ENCODE data around the gene EXOC2.

The EXOC2 gene

DNA sequence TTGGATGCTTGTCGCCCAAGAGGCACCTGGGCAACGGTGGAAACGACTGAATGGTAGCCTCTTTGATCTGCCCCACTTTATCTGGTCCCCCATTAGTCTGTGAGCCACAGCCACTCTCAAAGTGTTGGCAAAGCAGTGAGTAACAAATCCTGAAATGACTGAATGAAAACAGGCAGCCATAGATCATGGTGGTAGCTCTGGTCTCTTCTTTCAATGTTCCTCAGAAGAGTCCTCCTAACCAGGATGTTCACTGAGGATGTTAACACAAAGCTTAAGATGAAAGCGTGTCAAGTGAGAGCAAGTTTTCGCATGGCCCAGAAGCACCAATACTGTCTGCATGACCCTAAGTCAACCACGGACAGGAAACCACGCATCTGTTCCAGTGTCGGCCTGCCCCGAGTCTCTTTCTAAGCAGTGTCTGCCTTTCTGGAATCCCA lies 194.1 kb downstream of the EXOC2 start:
- no peak for DNase-seq (ENCODE audit: low read depth in 2 of 2)

DNA sequence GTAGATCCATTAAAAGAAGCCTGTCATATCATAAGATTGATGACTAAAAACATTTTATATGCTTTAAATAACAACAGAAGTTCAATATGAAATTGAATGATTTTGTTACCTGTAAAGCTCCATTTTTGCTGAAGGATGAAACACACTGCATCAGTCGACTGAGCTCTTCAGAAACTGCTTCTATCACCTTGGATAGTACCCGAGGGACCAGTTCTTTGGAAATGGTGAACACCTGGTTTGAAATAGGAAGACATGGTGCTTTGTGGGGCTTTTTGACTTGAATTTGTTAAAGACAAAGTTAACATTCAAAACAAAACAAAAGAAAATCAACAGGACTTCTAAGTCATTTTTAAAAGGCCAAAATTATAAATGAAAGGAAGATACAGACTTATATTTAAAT lies 195.7 kb downstream of the EXOC2 start:
- no peak for DNase-seq (ENCODE audit: low read depth in 2 of 2)

DNA sequence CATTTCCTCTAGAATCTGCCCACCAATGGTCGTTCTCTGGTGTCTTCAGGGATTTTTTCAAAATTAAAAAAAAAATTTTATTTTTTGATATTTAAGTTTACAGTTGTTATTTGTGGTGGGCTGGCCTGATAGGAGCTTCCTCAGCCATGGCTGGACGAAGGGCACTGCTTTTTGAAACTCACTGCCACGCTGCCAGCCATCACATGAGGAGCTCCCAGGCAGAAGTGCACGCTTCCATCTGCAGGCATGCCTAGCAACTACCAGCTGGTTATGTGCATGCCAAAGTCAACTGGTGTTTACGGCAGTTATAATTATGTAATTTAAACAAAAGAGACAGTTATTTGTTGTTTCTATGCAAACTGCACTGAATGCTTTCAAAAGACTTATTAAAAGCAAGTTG lies 196.3 kb downstream of the EXOC2 start:
- no peak for DNase-seq (ENCODE audit: low read depth in 2 of 2)

DNA sequence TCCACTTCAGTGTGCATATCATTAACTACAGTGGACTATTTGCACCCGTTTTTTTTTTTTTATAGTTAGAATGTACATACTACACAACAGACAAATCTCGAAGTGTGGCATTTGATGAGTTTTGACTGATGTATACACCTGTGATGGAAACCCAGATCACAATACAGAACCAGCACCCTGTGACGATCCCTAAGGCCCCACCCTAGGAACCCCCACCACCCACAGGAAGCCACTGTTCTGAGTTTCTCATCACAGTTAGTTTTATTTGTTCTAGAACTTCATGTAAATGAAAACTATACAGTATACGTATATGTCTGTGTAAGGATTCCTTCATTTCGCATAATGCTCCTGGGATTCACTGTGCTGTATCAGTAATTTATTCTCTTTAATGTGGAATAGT lies 198.5 kb downstream of the EXOC2 start:
- no peak for DNase-seq (ENCODE audit: low read depth in 2 of 2)

DNA sequence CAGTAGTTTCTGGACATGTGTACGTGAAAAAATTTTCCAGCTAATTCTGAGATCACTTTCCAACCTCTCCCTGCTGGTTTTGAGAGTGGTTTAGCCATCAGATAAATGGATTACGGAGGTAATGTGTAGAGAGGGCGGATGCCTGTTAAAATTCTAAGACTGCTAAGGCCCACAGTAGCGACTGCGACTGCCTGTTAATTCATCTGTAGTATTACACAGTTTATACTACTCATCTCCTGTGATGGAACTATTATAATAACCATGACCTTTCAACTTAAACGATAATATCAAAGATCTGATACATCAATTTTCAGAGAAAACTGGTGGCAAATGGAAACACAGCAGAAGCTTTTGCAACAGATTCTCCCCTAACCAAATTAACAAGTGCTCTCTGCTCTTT lies 199.1 kb downstream of the EXOC2 start:
- no peak for DNase-seq (ENCODE audit: low read depth in 2 of 2)

DNA sequence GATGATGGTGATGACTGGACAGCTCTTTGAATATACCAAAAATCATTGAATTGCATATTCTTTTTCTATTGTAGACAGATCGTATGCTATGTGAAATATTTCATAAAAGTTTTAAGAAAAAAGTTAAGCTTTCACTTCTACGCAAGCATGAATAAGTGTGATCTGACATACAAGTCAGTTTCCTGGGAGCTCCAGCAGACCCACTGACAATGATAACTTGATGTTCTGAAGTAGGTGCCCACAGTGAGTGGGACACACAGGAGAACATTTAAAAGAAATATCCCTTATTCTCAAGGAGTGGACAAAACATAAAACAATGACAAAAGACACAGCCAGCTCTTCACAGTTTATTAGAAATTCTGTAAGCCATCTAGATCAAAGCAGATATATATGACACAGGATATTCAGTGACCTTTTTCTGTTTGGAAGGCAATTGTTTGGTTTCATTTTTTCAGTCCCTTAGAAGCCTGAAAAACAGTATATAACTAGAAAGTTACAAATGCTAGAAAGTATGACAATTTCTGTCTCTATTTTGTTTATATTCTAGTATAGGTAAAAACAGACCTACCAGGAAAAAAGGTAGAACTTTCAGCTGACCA lies 200.0 kb downstream of the EXOC2 start:
- no peak for DNase-seq (ENCODE audit: low read depth in 2 of 2)

DNA sequence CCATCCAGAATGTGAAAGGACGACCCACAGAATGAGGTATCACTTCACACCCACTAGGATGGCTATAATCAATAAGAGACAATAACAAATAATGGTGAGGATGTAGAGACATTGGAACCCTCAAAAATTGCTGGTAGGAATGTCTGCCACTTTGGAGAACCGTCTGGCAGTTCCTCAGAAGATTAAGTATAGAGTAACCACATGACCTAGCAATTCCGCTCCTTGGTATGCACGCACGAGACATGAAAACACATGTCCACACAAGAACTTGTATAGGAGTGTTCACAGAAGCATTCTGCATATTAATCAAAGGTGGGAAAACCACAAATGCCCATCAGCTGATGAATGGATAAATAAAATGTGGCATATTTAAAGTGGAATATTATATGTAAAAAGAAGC lies 200.8 kb downstream of the EXOC2 start:
- no peak for DNase-seq (ENCODE audit: low read depth in 2 of 2)

DNA sequence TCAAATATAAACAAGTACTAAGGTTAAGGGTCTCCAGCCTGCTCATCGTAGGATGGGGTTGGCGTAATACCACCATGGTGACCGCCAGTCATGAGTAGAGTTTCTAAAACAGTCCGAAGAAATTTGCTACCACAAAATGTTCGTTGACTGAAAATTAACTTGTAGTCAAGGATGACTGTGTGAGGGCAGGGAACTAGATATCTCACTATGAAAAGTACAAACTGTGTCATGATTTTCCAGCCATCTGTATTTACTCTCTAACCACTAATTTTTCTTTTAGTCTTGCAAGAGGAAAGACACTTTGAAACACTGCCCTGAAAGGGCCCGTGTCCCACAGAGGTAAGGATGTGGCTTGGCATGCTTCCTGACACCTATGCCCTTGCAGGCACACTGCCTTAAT lies 201.7 kb downstream of the EXOC2 start:
- DNase-seq (ENCODE audit: low read depth in 2 of 2): no peak

DNA sequence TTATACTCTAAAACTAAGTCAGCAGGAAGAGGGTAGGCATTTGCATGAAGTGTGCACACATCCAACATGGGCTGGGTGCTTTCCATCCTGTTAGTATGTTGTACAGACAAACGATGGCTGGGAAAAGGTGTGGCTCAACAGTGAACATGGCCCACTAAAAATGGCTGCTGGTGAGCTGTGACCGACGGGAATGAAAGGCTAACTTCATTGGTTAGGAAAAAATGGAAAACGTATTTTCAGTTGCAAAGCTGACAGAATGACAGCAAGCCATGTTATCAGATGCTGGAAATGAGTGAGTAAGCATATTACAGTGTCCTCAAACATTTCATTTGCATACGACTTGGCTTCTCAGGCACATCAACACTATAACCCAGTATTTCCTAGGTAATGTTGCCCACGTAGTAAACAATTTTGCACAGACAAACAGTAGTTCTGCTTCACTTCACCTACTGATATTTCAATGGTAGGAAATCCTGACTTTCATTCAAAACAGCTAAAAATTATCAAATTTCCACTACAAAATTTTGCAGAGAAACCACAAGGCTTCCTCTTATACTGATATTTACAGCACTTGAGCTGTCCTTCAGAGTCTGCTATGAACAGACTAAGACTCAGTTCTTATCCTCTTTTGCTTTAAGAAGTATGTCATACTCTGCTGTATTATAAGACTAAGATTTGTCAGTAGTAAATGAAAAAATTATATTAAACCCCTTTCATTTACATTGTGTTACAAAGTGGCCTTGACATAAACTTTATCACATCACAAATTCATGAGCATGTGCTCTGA lies 202.5 kb downstream of the EXOC2 start:
- no peak for DNase-seq (ENCODE audit: low read depth in 2 of 2)

DNA sequence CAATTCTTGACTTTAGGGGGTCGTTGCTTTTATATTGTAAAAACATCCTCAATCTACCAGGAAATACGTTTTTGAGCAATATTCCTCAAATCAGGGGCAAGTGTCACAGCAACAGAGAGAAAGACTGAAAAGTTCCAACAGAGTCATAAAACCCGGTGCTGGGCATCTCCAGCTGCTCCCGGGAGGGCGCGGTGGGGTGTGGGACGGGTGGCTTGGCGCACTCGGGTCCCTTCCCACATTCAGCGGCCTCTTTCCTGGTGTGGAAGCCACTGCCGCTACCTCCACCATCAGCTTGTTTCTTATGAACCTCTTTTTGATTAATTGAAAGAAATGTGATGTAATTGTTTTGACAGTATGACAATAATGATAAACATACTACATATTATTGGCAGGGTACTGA lies 203.2 kb downstream of the EXOC2 start:
- no peak for DNase-seq (ENCODE audit: low read depth in 2 of 2)

DNA sequence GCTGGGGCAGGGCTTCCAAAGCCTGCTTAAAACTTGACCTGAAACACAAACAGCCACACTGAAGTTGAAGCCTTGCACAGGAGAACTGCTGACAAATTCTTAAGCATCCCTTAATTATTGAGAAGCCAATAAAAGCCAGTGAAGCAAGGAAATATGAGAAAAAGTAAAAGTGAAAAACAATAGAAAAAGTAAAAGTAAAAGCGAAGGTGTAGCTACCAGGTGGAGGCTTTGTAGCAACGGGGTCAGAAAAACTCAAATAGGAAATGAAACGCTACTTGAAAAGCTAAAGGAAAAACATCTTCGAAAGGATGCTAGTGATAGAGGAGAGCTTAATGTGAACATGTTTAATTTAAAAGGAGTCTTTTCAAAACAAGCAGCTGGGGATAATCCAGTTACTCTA lies 203.9 kb downstream of the EXOC2 start:
- DNase-seq (ENCODE audit: low read depth in 2 of 2): no peak

DNA sequence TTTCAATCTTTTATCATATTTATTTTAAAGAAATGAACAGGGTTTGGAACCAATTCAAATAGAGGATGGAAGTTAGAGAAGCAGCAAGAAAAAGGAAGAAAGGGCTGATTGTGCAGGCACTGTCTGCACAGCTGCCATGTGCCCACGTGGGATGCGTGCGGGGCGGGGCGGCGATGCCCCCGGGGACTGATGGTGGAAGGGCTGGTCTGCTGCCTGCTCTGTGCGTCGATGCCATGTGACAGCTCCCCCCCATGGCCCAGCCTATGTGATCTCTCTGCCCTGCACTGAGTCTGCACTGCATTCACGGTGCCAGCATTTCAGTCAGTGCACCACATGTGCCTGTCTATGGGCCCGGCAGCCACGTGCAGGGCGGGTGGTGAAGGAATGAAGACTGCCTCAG lies 205.0 kb downstream of the EXOC2 start:
- no peak for DNase-seq (ENCODE audit: low read depth in 2 of 2)

DNA sequence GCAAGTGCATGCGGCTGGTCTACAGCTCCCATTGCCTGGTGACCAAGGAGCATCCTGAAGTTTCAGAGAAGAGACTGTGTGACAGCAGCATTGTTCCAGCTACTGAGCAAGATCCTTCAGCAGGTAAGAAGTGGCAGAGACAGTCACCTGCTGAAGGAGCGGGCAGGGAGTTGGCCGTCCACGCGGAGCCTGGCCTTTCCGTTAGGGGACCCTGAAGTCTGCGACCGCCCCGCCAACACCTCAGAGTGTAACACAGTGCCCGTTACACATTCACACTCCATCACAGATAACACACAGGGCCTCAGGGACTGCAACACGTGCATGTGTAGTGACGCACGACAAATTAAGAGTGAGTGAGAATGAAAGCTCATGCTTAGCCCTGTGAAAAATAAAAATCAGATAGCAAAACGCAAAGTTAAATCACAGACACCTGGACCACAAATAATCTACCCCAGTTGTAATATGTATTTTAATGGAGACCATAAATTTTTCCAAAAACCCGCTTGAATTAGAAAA lies 207.2 kb downstream of the EXOC2 start:
- DNase-seq (ENCODE audit: low read depth in 2 of 2): no peak

DNA sequence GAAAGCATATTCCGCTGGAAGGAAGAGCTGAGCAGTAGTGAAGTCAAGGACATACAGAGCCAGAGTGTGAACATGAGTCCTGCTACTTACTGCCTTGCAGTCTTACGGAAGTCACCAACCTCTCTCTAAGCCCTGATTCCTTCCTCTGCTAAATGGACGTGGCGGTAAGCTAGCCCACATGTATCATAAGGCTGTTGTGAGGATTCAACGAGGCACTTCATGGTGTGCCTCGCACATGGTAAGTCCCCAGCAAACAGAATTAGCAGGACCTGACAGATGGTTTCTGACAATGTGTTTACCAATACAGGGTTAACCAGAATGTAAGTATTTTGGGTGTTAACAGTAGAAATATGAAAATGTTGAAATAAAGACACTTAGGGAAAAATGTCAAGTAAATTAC lies 208.2 kb downstream of the EXOC2 start:
- DNase-seq (ENCODE audit: low read depth in 2 of 2): no peak

DNA sequence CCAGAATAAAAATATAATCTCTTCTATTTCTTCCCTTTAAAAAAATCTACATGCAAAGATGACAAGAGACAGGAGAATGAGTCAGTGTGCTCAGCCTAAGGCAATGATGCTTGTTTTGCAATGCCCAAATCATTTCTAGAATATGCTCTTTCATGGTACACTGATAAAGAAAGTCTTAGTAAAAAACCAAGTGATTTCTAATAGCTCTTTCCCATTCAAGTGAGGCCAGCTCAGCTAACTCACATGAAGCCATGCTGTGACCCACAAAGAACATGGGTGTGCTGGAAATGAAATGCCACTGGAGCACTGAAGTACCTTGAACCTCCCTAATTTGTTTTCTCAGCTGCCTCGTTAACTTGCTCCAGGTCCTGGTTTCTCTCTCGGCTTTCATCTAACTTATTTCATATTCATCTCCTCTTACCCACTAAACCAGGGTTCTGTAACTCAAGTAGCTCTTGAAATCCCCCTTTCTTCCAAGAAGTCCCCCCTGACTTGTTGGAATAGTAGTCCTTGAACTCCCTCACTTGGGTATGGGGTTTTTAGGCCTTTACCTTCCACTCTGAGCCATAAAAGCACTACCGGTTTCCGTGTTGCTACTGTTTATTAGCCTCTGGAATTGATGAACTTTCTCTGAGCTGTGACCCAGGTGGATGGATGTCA lies 208.7 kb downstream of the EXOC2 start:
- no peak for DNase-seq (ENCODE audit: low read depth in 2 of 2)

DNA sequence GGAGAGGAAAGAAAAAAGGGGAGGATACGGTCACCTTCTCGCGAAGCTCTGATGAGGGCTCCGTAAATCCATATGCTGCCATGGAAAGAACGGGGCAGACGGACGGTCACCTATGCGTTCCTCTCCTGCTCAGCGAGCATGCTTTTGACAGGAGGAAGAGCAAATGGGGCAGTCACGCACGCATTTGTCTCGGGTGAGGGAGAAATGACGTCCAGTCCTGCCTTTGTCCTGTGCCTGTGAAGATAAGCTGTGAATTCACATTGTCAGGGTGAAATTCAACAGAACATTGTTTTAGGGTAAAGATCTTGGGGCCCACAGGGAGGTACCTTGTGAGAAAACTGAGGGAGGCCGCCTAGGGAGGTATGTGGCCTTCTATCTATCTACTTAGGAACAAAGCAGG lies 217.6 kb downstream of the EXOC2 start:
- no peak for DNase-seq (ENCODE audit: low read depth in 2 of 2)

DNA sequence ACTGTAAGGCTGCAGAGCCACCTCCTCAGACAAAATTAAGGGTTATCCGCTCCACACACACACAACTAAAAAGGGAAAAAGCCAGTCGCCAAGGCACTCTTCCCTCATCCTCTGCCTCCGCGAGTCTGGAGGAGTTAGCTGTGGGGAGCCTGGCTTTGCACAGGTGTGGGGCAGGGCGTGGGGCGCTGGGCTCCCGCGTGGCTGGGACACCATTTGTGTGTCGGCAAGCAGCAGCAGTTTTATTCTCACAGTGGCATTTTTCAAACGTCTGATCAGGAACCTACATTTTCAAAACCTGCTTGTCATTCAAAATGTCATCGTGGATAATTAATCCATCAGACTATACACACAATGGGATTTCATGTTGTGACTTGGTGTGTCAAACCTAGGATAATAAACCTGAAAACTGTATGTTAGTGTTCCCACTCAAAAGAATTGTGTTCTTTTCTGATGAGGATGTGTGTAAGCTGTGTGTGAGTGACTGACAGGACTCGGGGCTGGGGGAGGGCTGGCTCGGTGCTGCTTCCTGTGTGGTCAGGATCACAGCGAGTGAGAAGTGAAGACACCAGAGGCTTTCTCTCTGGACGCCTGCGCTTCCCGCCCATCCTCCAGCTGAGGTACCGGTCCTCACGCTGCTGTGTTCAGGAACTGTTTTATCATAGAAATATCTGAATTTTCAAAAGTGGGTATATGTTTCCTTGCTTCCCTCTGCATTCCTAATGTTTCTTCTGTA lies 218.3 kb downstream of the EXOC2 start:
- DNase-seq (ENCODE audit: low read depth in 2 of 2): peak; percentile 47 to 50

DNA sequence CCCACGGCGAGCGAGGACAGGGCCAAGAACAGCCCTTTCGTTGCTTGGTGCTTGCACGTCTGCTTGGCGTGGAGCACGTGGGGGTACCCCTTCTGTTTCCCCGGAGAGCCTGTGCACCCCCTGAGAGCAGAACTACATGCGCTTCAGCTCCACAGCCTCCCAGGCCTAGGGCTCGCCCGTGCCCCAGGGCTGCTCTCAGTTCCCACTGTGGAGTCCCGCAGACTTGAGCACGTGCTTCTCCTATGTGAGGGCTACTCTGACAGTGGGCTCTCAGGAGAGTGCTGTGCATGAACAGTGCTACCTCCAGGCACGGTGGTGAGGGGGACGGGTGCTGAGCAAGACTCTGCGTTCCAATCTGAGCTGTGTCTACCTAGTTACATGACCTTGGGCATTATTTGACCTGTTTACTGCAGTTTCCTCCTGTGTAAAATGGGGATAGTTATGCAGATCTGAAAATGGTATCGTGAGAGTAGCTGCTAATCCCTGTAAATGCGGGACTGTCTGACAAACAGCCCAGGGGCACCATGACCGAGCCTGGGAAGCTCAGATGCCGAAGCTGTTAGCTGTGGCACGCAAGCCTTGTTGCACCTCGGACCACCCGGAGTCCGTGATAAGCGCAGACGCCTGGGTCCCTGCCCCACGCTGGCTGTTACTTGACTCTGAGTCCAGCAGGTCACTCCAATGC lies 219.0 kb downstream of the EXOC2 start:
- no peak for DNase-seq (ENCODE audit: low read depth in 2 of 2)

DNA sequence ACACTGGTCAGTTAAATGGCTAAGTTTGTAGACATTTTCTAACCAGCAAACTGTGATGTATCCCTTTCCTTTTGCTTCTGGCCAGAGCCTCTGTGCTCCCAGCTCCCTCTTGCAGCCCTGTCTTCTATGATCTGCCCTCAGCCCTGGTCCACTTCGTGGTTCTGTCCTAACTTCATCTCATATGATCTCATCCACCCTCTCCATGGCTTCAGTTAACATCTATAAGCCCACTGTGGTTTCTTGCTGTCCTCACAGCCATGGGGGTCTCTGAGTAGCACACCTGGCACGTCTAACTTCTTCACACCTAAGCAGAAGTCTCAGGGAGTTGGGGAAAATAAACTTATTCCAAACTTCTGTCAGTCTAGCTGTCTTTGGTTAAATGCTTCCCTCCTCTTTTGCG lies 219.6 kb downstream of the EXOC2 start:
- DNase-seq (ENCODE audit: low read depth in 2 of 2): no peak

DNA sequence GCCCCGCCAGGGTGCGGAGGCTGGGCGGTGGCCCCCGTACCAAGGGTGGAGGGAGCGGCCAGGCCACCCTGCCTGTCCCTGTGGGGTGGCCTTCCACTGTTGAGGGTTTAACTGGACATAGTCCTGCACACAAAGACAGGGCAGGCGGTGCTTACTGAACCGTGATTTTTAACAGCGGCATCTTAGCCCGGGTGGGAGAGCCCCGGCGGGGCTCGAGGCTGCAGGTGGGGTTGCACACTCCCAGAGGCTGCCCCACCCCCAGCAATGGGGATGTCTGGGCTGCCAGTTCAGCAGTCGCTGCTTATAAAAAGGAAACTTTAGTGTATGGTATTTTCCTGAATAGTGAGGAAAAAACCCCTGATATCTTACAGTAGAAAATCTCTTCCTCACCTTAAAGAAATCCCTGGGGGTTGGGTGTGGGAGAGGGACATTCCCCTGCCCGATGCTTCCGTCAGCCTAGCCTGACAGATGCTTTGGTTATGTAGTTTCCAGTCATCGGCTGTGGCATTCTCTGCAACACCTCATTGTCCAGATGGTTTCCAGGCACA lies 222.0 kb downstream of the EXOC2 start:
- no peak for DNase-seq (ENCODE audit: low read depth in 2 of 2)
